Ishikawa (cell line): ENCODE measurements around the gene CYP24A1.

Experiments
- CEBPB ChIP-seq: IDR thresholded peaks from 2 replicates; pipeline ENCODE4 v1.6.1; 2012
- CREB1 ChIP-seq: IDR thresholded peaks from 2 replicates; pipeline ENCODE4 v1.6.1; 2012; ENCODE audit warnings: low read depth
- EGR1 ChIP-seq: IDR thresholded peaks from 2 replicates; pipeline ENCODE4 v1.6.1; 2012
- EP300 ChIP-seq: IDR thresholded peaks from 2 replicates; pipeline ENCODE4 v1.6.1; 2012; ENCODE audit warnings: borderline replicate concordance
- FOXM1 ChIP-seq: IDR thresholded peaks from 2 replicates; pipeline ENCODE4 v1.6.1; 2012; ENCODE audit warnings: low read depth, borderline replicate concordance
- NFIC ChIP-seq: IDR thresholded peaks from 2 replicates; pipeline ENCODE4 v1.6.1; 2012
- RAD21 ChIP-seq: IDR thresholded peaks from 2 replicates; pipeline ENCODE4 v1.6.1; 2012; ENCODE audit warnings: low read depth
- TAF1 ChIP-seq: IDR thresholded peaks from 2 replicates; pipeline ENCODE4 v1.6.1; 2012; ENCODE audit warnings: low read depth, mild to moderate bottlenecking
- TCF12 ChIP-seq: IDR thresholded peaks from 2 replicates; pipeline ENCODE4 v1.6.1; 2012; ENCODE audit warnings: low read depth
- TEAD4 ChIP-seq: IDR thresholded peaks from 2 replicates; pipeline ENCODE4 v1.6.1; 2012
- YY1 ChIP-seq: IDR thresholded peaks from 2 replicates; pipeline ENCODE4 v1.6.1; 2012; ENCODE audit warnings: low read depth
- ZBTB7A ChIP-seq: IDR thresholded peaks from 2 replicates; pipeline ENCODE4 v1.6.1; 2012; ENCODE audit warnings: low read depth
- TF ChIP-seq, protein P1 (sequence below): IDR thresholded peaks from 2 replicates; pipeline ENCODE4 v1.6.1; 2012; ENCODE audit warnings: low read depth, mild to moderate bottlenecking
- TF ChIP-seq, protein P2 (sequence below): IDR thresholded peaks from 2 replicates; pipeline ENCODE4 v1.6.1; 2012
- TF ChIP-seq, protein P3 (sequence below): IDR thresholded peaks from 2 replicates; pipeline ENCODE4 v1.6.1; 2012

CYP24A1 gene

DNA sequence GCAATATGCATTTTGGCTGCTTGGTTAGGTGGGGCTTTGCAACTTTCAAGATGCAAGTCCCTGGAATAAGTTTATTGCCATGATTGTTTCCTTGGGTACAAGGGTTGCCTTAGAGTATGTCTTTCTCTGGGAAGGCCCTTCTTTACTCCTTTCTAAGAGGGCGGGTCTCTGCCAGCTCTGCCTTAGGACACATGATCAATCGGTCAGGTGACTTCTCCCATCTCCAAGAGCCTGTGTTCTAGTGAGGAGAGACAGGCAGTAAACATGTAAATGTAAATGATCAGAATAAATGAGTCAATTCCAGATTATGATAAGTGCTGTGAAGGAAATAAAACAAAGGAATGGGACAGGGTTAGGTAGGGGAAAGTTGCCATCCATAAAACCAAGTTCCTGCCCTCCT, 60.2 kb downstream of the CYP24A1 start:
- TF ChIP-seq, protein P1, sequence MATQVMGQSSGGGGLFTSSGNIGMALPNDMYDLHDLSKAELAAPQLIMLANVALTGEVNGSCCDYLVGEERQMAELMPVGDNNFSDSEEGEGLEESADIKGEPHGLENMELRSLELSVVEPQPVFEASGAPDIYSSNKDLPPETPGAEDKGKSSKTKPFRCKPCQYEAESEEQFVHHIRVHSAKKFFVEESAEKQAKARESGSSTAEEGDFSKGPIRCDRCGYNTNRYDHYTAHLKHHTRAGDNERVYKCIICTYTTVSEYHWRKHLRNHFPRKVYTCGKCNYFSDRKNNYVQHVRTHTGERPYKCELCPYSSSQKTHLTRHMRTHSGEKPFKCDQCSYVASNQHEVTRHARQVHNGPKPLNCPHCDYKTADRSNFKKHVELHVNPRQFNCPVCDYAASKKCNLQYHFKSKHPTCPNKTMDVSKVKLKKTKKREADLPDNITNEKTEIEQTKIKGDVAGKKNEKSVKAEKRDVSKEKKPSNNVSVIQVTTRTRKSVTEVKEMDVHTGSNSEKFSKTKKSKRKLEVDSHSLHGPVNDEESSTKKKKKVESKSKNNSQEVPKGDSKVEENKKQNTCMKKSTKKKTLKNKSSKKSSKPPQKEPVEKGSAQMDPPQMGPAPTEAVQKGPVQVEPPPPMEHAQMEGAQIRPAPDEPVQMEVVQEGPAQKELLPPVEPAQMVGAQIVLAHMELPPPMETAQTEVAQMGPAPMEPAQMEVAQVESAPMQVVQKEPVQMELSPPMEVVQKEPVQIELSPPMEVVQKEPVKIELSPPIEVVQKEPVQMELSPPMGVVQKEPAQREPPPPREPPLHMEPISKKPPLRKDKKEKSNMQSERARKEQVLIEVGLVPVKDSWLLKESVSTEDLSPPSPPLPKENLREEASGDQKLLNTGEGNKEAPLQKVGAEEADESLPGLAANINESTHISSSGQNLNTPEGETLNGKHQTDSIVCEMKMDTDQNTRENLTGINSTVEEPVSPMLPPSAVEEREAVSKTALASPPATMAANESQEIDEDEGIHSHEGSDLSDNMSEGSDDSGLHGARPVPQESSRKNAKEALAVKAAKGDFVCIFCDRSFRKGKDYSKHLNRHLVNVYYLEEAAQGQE: no peak
- TF ChIP-seq, protein P2, sequence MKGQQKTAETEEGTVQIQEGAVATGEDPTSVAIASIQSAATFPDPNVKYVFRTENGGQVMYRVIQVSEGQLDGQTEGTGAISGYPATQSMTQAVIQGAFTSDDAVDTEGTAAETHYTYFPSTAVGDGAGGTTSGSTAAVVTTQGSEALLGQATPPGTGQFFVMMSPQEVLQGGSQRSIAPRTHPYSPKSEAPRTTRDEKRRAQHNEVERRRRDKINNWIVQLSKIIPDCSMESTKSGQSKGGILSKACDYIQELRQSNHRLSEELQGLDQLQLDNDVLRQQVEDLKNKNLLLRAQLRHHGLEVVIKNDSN: no peak
- no peak for TF ChIP-seq FOXM1
- TF ChIP-seq, protein P3, sequence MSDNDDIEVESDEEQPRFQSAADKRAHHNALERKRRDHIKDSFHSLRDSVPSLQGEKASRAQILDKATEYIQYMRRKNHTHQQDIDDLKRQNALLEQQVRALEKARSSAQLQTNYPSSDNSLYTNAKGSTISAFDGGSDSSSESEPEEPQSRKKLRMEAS: no peak
- TF ChIP-seq TAF1: no peak
- no peak for TF ChIP-seq YY1
- no peak for TF ChIP-seq RAD21
- no peak for TF ChIP-seq TCF12
- no peak for TF ChIP-seq ZBTB7A
- no peak for TF ChIP-seq NFIC
- no peak for TF ChIP-seq CREB1
- TF ChIP-seq EGR1: no peak
- no peak for TF ChIP-seq EP300
- no peak for TF ChIP-seq CEBPB

DNA sequence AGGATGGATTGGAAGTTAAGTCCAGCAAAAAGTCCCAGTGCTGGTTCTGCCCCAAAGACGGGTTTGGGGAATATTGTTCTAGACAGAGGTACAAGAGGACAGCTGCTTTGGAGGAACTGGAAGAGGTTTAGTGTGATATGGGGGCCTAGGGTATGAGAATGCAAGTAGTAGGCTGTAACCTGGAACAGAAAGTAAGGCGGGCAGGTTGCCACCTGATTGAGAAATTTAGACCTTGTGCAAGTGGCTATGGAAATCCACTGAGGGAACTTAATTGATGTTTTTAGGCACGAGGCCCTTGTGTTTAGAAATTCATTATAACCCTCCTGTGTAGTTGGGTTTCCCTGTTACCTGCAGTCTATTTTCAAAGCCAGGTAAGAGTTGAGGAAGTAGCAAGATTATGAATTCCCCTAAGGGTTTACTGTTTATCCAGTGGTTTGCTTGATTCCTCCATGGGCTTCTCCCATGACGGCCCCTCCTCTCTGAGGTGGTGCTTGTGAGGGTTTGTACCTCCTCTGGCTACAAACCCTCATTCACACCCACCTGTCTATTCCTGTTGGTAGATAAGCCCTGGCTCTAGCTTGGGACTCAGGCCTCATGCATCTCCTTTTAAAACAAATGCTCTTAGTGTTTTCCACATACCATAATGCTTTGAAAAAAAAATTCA, 61.4 kb downstream of the CYP24A1 start:
- TF ChIP-seq, protein P3: no peak
- TF ChIP-seq FOXM1 (no peak), EP300 (no peak), CEBPB (no peak), CREB1 (no peak), YY1 (no peak), NFIC (no peak), ZBTB7A (no peak), TEAD4 (no peak), TCF12 (no peak)
- TF ChIP-seq, protein P1: no peak

DNA sequence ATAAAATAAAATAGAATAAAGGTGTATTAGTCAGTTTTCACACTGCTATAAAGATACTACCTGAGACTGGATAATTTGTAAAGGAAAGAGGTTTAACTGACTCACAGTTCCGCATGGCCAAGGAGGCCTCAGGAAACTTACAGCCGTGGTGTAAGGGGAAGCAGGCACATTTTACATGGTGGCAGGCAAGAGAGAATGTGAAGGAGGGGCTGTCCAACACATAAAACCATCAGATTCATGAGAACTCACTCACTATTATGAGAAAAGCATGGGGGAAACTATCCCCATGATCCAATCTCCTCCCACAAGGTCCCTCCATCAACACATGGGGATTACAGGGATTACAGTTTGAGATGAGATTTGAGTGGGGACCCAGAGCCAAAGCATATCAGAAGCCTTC, 62.3 kb downstream of the CYP24A1 start:
- no peak for TF ChIP-seq FOXM1
- TF ChIP-seq, protein P1: no peak

DNA sequence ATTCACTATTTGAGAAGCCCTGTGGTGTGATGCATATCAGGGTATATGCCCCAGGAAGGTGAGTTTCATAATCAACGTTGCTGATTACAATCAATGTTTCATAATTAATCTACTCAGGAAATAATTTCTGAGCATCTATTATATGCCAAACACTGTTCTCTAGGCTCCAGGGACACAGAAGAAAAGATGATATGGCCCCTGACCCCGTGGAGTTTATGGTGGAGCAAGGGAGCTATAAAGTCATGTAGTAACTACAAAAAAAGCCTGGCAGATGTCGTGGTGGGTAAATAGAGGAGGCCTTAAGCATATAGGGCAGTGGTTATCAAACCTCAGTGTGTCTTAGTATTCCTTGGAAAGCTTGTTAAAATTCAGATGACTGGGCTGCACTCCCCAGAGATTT, 63.3 kb downstream of the CYP24A1 start:
- TF ChIP-seq, protein P3: no peak
- TF ChIP-seq RAD21: no peak
- no peak for TF ChIP-seq CEBPB
- TF ChIP-seq FOXM1: no peak
- no peak for TF ChIP-seq YY1
- TF ChIP-seq, protein P2: no peak
- TF ChIP-seq TAF1: no peak
- TF ChIP-seq EGR1: no peak
- no peak for TF ChIP-seq NFIC
- TF ChIP-seq CREB1: no peak
- TF ChIP-seq, protein P1: no peak
- TF ChIP-seq ZBTB7A: no peak
- no peak for TF ChIP-seq TCF12
- no peak for TF ChIP-seq EP300
- TF ChIP-seq TEAD4: no peak
